ENCODE results near the gene GAGE2A.
"Not testable (repeated sequence)": the region's sequence is repeated elsewhere in the genome, so short reads cannot be mapped to it uniquely, and the experiment has no call there.

DNA sequence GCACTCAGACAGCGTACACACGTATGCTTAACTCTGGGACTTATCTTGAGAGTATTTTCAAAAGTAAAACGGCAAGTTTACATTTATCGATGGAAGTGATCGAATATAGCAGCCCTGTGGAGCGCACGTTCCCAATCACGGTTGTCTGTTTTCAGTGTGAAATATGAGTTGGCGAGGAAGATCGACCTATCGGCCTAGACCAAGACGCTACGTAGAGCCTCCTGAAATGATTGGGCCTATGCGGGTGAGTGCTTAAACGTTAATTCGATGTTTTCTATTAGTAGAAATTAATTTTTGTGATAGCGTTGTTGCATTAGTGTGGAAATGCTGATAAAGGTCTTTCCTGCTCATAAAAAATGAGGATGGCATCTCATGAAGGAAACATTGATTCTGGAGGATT is 1.2 kb downstream of the GAGE2A start:
- TF ChIP-seq, protein P1, sequence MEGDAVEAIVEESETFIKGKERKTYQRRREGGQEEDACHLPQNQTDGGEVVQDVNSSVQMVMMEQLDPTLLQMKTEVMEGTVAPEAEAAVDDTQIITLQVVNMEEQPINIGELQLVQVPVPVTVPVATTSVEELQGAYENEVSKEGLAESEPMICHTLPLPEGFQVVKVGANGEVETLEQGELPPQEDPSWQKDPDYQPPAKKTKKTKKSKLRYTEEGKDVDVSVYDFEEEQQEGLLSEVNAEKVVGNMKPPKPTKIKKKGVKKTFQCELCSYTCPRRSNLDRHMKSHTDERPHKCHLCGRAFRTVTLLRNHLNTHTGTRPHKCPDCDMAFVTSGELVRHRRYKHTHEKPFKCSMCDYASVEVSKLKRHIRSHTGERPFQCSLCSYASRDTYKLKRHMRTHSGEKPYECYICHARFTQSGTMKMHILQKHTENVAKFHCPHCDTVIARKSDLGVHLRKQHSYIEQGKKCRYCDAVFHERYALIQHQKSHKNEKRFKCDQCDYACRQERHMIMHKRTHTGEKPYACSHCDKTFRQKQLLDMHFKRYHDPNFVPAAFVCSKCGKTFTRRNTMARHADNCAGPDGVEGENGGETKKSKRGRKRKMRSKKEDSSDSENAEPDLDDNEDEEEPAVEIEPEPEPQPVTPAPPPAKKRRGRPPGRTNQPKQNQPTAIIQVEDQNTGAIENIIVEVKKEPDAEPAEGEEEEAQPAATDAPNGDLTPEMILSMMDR (IDR thresholded peaks at IDR 0.05): not testable (repeated sequence)
- TF ChIP-seq POLR2AphosphoS5 (IDR thresholded peaks at IDR 0.05; ENCODE audit: insufficient read depth in 1 of 2, low read depth in 1 of 2): not testable (repeated sequence)

All from vagina (tissue), 2 donors.